Endothelial cell of umbilical vein (primary cell): ENCODE results near the gene OXER1. TPM values are rescaled to one million over a fixed set of nuclear protein-coding genes. Genes with fewer than 3 reads are reported as not detected.

Source experiments
- BruUV-seq: library from RNA; stranded (reverse); fragments of 400-500 nt; replicated peaks from 2 replicates; lab custom pipeline; 2021; lab: Mats Ljungman, UMichigan
- CTCF ChIA-PET: fragments of 300-600, 350-600 bp; sonication (Branson Sonifier 250); formaldehyde crosslinking; loops from one replicate; lab custom pipeline; 2021; ENCODE audit warnings: antibody characterized with exemption, inconsistent platforms; lab: Charles Lee
- POLR2A ChIA-PET: fragments of 300-600, 350-600 bp; sonication (Branson Sonifier 250); formaldehyde crosslinking; loops from one replicate; lab custom pipeline; 2021; ENCODE audit warnings: antibody characterized with exemption, inconsistent platforms; lab: Charles Lee
- DNase-seq: peaks from one replicate; pipeline ENCODE4 v3.0.0-alpha.2; 2011; ENCODE audit warnings: low read depth, low spot score
- FAIRE-seq: peaks from 2 replicates; lab custom pipeline; 2011; peaks lifted over from hg19 to GRCh38; lab: Jason Lieb, UNC
- H2AFZ ChIP-seq: 2 replicates; pipeline ENCODE4 v1.6.0; 2012; ENCODE audit warnings: low read depth, low read length, control low read depth, inconsistent platforms
- H3K27ac ChIP-seq: 2 replicates; pipeline ENCODE4 v1.5.1; 2011; ENCODE audit warnings: low read depth, mild to moderate bottlenecking, control low read depth, low read length, moderate library complexity; ENCODE audit not compliant: insufficient read depth
- H3K27me3 ChIP-seq, 2 experiments: 2 replicates each; pipeline versions ENCODE4 v1.6.0 to v1.6.1; 2011; ENCODE audit warnings: low read length in 2 of 2, mixed read lengths in 1 of 2; ENCODE audit not compliant: control insufficient read depth in 2 of 2, insufficient read depth in 2 of 2
- H3K36me3 ChIP-seq, 2 experiments: 2 replicates in 1 of 2; 3 replicates in 1 of 2; pipeline ENCODE4 v1.5.1; 2011; ENCODE audit warnings: low read length in 2 of 2, mild to moderate bottlenecking in 1 of 2, moderate library complexity in 1 of 2; ENCODE audit not compliant: control insufficient read depth in 2 of 2, insufficient read depth in 2 of 2; ENCODE audit errors: extremely low read depth in 1 of 2
- H3K4me1 ChIP-seq: 3 replicates; pipeline ENCODE4 v1.5.1; 2011; ENCODE audit warnings: mild to moderate bottlenecking, low read length; ENCODE audit not compliant: control insufficient read depth, insufficient read depth; ENCODE audit errors: extremely low read depth
- H3K4me2 ChIP-seq: 2 replicates; pipeline ENCODE4 v1.6.1; 2011; ENCODE audit warnings: low read length, control low read depth, mixed read lengths; ENCODE audit not compliant: insufficient read depth
- H3K4me3 ChIP-seq, 3 experiments: fragments of 200-600 bp in 1 of 3; sonication (generic), shearing (Covaris generic) in 1 of 3; replicated peaks in 1 of 3; 2 replicates each; pipeline ENCODE4 v1.5.1; 2011 to 2016; ENCODE audit warnings: control low read depth in 3 of 3, low read length in 3 of 3, mild to moderate bottlenecking in 2 of 3, inconsistent platforms in 1 of 3, low read depth in 1 of 3, moderate library complexity in 1 of 3; ENCODE audit not compliant: insufficient read depth in 1 of 3
- H3K79me2 ChIP-seq: 2 replicates; pipeline ENCODE4 v1.6.0; 2012; ENCODE audit warnings: low read length, inconsistent platforms; ENCODE audit not compliant: control insufficient read depth, insufficient read depth
- H3K9ac ChIP-seq: replicated peaks from 2 replicates; pipeline ENCODE3; 2011; ENCODE audit warnings: low read length, control low read depth; ENCODE audit not compliant: insufficient read depth; ENCODE audit errors: extremely low read depth
- H3K9me1 ChIP-seq: replicated peaks from 3 replicates; pipeline ENCODE4 v1.6.0; 2011; ENCODE audit warnings: mild to moderate bottlenecking, low read length; ENCODE audit not compliant: control insufficient read depth, insufficient read depth; ENCODE audit errors: extremely low read depth
- H3K9me3 ChIP-seq: replicated peaks from 2 replicates; pipeline ENCODE4 v1.5.1; 2012; ENCODE audit warnings: low read length, inconsistent platforms; ENCODE audit not compliant: control insufficient read depth, insufficient read depth
- H4K20me1 ChIP-seq: replicated peaks from 2 replicates; pipeline ENCODE3; 2011; ENCODE audit warnings: mild to moderate bottlenecking, low read length; ENCODE audit not compliant: control insufficient read depth, insufficient read depth; ENCODE audit errors: extremely low read depth
- EZH2 ChIP-seq: IDR thresholded peaks from 2 replicates; pipeline ENCODE4 v1.6.1; 2012; ENCODE audit warnings: borderline replicate concordance, low read depth, mild to moderate bottlenecking, moderate library complexity, low read length, inconsistent platforms; ENCODE audit not compliant: severe bottlenecking
- FOS ChIP-seq: IDR thresholded peaks from 2 replicates; pipeline ENCODE4 v1.6.1; 2011; ENCODE audit warnings: mild to moderate bottlenecking, low read length, moderate library complexity, borderline replicate concordance; ENCODE audit not compliant: insufficient read depth
- GATA2 ChIP-seq: IDR thresholded peaks from 2 replicates; pipeline ENCODE4 v1.7.0; 2011; ENCODE audit warnings: low read depth, mild to moderate bottlenecking, moderate library complexity, mixed read lengths, low read length; ENCODE audit not compliant: insufficient read length, insufficient read depth
- POLR2A ChIP-seq: IDR thresholded peaks from 2 replicates; pipeline ENCODE4 v1.6.1; 2012; ENCODE audit warnings: low read depth, mild to moderate bottlenecking, control low read depth, low read length
- POLR2AphosphoS5 ChIP-seq: IDR thresholded peaks from 2 replicates; pipeline ENCODE4 v1.6.1; 2012; ENCODE audit warnings: low read depth, mild to moderate bottlenecking, control low read depth, low read length, moderate library complexity; ENCODE audit not compliant: insufficient read depth
- dilution Hi-C: fragments of 300-500 bp; cut with MboI; formaldehyde crosslinking; loops from one replicate; pipeline ENCODE4 v1.15.0; 2019; ENCODE audit warnings: low sequenced_read_pairs; ENCODE audit not compliant: extremely low pct_ligation_motif_present
- intact Hi-C: fragments of 100-400 bp; cut with micrococcal nuclease; formaldehyde crosslinking; loops from one replicate; pipeline ENCODE4 v1.10.0; 2022
- polyA plus RNA-seq, 4 experiments: library from polyadenylated mRNA; depleted of rRNA in 3 of 4; stranded (reverse) in 3 of 4; unstranded in 1 of 4; fragments of >200 nt; gene quantifications; 2 replicates each; pipeline versions ENCODE4 v1.2.1 to v1.2.3, GENCODE V29; 2011 to 2012; ENCODE audit warnings: missing spikeins in 1 of 4
- total RNA-seq: library from RNA; stranded (reverse); gene quantifications from 2 replicates; pipeline ENCODE4 v1.2.3, GENCODE V29; 2021
- TF ChIP-seq, protein P1 (sequence below): IDR thresholded peaks from 2 replicates; pipeline ENCODE4 v1.6.1; 2011; ENCODE audit not compliant: insufficient read depth, insufficient read length
- TF ChIP-seq, protein P2 (sequence below), 2 donors: IDR thresholded peaks; 1 replicate in 1 of 2; 2 replicates in 1 of 2; pipeline ENCODE4 v1.5.1; 2011; ENCODE audit warnings: low read length in 2 of 2, mild to moderate bottlenecking in 2 of 2, moderate library complexity in 2 of 2, control low read depth in 1 of 2, inconsistent platforms in 1 of 2, low read depth in 1 of 2; ENCODE audit not compliant: insufficient read depth in 1 of 2; ENCODE audit errors: extremely low read depth in 1 of 2

OXER1 gene
- total and polyA plus RNA-seq, 2 donors (not counting 3 experiments of a cell fraction or from before 2014, with no cell fraction given): 0.18 TPM

DNA sequence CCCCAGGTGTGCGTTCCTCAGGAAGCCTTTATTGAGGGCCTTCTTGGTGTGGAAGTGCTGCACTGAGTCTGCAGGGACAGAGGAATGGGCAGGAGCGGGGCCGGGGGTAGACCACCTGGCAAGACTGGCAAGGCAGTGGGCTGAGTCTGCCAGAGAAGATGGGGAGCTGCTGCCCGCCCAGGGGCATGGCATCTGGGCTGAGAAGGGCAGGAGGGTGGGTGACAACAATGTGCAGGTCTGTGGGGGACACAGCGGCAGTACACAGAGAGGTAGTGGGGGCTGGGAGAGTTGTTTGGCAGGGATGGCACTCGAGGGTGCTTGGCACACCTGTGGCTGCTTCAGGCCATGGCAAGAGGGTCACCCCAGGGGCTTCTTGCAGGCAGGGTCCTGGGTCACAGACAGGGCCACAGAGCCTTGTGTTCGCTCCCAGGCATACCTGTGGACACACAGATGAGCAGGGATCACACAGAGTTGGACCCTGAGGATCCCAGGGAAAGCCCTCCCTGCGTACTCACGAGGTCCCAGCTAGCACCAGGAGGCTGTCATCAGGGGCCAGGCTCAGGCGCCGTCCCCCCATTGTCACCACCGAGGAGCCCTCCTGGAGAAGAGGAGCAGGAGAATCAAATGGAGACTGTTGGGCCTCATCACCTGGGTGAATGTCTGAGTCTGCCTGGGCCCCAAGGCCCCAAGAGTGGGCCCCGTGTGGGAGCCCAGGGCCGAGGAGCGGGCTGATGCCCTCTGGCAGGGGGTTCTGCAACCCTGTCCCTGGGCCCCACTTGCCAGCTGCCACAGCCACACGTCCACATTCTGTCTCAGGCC is 3.4 kb upstream of the OXER1 start:
- Histone ChIP-seq H3K4me3 (no peak overlapping the region), H3K79me2 (no peaks in the 10 kb centered on the region), H3K27ac (no peak overlapping the region), H3K9me1 (no peaks in the 10 kb centered on the region), H3K4me2 (no peak overlapping the region), H3K9me3 (no peaks in the 10 kb centered on the region), H2AFZ (no peak overlapping the region), H3K9ac (no peak overlapping the region), H3K4me1 (no peaks in the 10 kb centered on the region), H3K36me3 (peaks cover 0 to 1% of the 10 kb centered on the region in 2 experiments), H4K20me1 (no peaks in the 10 kb centered on the region), H3K27me3 (no peaks in the 10 kb centered on the region)
- no peak for DNase-seq
- no peak for TF ChIP-seq POLR2AphosphoS5
- CTCF ChIA-PET: no interaction called here
- BruUV-seq: no TSS peak
- intact Hi-C loops (no loop called here), dilution Hi-C loops (no loop called here)
- POLR2A ChIA-PET: no interaction called here
- FAIRE-seq: no peak

DNA sequence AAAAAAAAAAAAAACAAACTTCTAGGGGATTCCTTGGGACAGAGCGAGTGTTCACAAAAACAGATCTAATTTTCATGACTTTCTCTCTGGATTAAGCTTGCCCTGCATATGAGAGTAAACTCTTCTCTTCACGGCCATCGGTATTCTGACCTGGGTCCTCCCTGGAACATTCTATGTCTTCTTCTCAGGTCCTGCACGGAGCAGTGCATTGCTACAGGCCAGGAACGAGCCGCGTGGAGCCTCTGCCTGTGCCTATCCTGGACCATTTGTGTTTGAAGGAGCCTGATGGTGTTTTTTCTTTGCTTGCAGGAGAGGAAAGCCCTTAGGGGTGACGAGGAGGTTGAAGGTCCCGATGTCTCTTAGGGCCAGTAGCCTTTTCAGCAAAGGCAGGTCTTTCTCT is 1.8 kb upstream of the OXER1 start:
- Histone ChIP-seq H2AFZ (no peak overlapping the region), H4K20me1 (no peaks in the 10 kb centered on the region), H3K9me3 (no peaks in the 10 kb centered on the region), H3K4me2 (no peak overlapping the region), H3K27me3 (no peaks in the 10 kb centered on the region), H3K4me1 (no peaks in the 10 kb centered on the region), H3K9ac (no peak overlapping the region), H3K79me2 (no peaks in the 10 kb centered on the region), H3K27ac (no peak overlapping the region), H3K4me3 (no peak overlapping the region), H3K36me3 (peaks cover 0 to 1% of the 10 kb centered on the region in 2 experiments), H3K9me1 (no peaks in the 10 kb centered on the region)
- FAIRE-seq (no peak), DNase-seq (no peak)
- BruUV-seq: no TSS peak
- CTCF ChIA-PET: no interaction called here
- intact Hi-C loops (no loop called here), dilution Hi-C loops (no loop called here)
- TF ChIP-seq, protein P1, sequence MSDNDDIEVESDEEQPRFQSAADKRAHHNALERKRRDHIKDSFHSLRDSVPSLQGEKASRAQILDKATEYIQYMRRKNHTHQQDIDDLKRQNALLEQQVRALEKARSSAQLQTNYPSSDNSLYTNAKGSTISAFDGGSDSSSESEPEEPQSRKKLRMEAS: no peak
- TF ChIP-seq, protein P2, sequence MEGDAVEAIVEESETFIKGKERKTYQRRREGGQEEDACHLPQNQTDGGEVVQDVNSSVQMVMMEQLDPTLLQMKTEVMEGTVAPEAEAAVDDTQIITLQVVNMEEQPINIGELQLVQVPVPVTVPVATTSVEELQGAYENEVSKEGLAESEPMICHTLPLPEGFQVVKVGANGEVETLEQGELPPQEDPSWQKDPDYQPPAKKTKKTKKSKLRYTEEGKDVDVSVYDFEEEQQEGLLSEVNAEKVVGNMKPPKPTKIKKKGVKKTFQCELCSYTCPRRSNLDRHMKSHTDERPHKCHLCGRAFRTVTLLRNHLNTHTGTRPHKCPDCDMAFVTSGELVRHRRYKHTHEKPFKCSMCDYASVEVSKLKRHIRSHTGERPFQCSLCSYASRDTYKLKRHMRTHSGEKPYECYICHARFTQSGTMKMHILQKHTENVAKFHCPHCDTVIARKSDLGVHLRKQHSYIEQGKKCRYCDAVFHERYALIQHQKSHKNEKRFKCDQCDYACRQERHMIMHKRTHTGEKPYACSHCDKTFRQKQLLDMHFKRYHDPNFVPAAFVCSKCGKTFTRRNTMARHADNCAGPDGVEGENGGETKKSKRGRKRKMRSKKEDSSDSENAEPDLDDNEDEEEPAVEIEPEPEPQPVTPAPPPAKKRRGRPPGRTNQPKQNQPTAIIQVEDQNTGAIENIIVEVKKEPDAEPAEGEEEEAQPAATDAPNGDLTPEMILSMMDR (IDR thresholded peaks at IDR 0.05; ENCODE audit: extremely low read depth in 1 of 2, insufficient read depth in 1 of 2, low read depth in 1 of 2, low read length in 2 of 2): no peak
- TF ChIP-seq EZH2 (no peak), GATA2 (no peak), POLR2A (no peak), FOS (no peak), POLR2AphosphoS5 (no peak)
- POLR2A ChIA-PET: no interaction called here
